Measurements from ENCODE around the gene PTPRS.

- TF ChIP-seq CTCF (IDR thresholded peaks at IDR 0.05) (no peak), POLR2A (IDR thresholded peaks at IDR 0.05) (no peak)
Observed at GRCh38 chr19:5314907-5315298, 25.7 kb downstream of the PTPRS start.

Data from right lobe of liver (tissue), 4 donors.